H1 (cell line): ENCODE data around the gene OSBPL3. TPM values are rescaled to one million over a fixed set of nuclear protein-coding genes. Genes with fewer than 3 reads are reported as not detected.

ENCODE experiments used
- CTCF ChIA-PET: fragments of 300-600 bp; sonication (Branson Sonifier 250); formaldehyde crosslinking; loops from one replicate; lab custom pipeline; 2021; ENCODE audit not compliant: partially characterized antibody; lab: Charles Lee
- POLR2A ChIA-PET: fragments of 300-600 bp; sonication (Branson Sonifier 250); formaldehyde crosslinking; loops from one replicate; lab custom pipeline; 2021; ENCODE audit warnings: inconsistent platforms; ENCODE audit not compliant: partially characterized antibody; lab: Charles Lee
- DNase-seq, 2 experiments: peaks; one replicate each; pipeline versions ENCODE4 v3.0.0 to v3.0.0-alpha.2; 2010 to 2022; ENCODE audit warnings: low spot score in 2 of 2, low read depth in 1 of 2, mixed read lengths in 1 of 2
- FAIRE-seq: peaks from 2 replicates; lab custom pipeline; 2011; peaks lifted over from hg19 to GRCh38; lab: Jason Lieb, UNC
- H2AFZ ChIP-seq: 2 replicates; pipeline ENCODE4 v1.8.1; 2012; ENCODE audit warnings: low read length, inconsistent platforms
- H2AK5ac ChIP-seq: 2 replicates; pipeline ENCODE4 v1.6.1; 2013; ENCODE audit warnings: low read depth, low read length
- H2BK120ac ChIP-seq: replicated peaks from 2 replicates; pipeline ENCODE3; 2013; ENCODE audit warnings: low read depth, low read length, inconsistent platforms
- H2BK12ac ChIP-seq: 2 replicates; pipeline ENCODE4 v1.6.1; 2013; ENCODE audit warnings: low read depth, low read length
- H2BK15ac ChIP-seq: 2 replicates; pipeline ENCODE4 v1.6.1; 2013; ENCODE audit warnings: low read length
- H2BK20ac ChIP-seq: 2 replicates; pipeline ENCODE4 v1.6.1; 2013; ENCODE audit warnings: low read length
- H2BK5ac ChIP-seq: 2 replicates; pipeline ENCODE4 v1.6.1; 2013; ENCODE audit warnings: low read depth, low read length
- H3K14ac ChIP-seq: 2 replicates; pipeline ENCODE4 v1.6.1; 2013; ENCODE audit warnings: inconsistent platforms; ENCODE audit not compliant: insufficient read length
- H3K18ac ChIP-seq: 2 replicates; pipeline ENCODE4 v1.6.1; 2013; ENCODE audit warnings: low read length; ENCODE audit errors: extremely low read depth
- H3K23ac ChIP-seq: 2 replicates; pipeline ENCODE4 v1.6.1; 2013; ENCODE audit warnings: inconsistent platforms; ENCODE audit not compliant: insufficient read length
- H3K23me2 ChIP-seq: 2 replicates; pipeline ENCODE4 v1.6.1; 2013; ENCODE audit warnings: low read depth, low read length
- H3K27ac ChIP-seq: 2 replicates; pipeline ENCODE4 v1.6.1; 2011; ENCODE audit warnings: low read depth, low read length, inconsistent platforms
- H3K27me3 ChIP-seq, 4 experiments: replicated peaks in 1 of 4; 1 replicate in 1 of 4; 2 replicates in 3 of 4; pipeline versions ENCODE4 v1.6.1 to v1.8.1; 2011 to 2013; ENCODE audit warnings: low read length in 3 of 4, mild to moderate bottlenecking in 3 of 4, inconsistent platforms in 2 of 4, mixed read lengths in 2 of 4, moderate library complexity in 1 of 4; ENCODE audit not compliant: control insufficient read depth in 3 of 4, insufficient read depth in 3 of 4; ENCODE audit errors: extremely low read depth in 1 of 4
- H3K36me3 ChIP-seq, 4 experiments: 2 replicates each; pipeline versions ENCODE4 v1.6.1 to v1.8.1; 2011 to 2013; ENCODE audit warnings: mild to moderate bottlenecking in 4 of 4, low read length in 3 of 4, moderate library complexity in 2 of 4, control low read depth in 1 of 4, inconsistent platforms in 1 of 4; ENCODE audit not compliant: insufficient read depth in 4 of 4, control insufficient read depth in 2 of 4
- H3K4ac ChIP-seq: replicated peaks from 2 replicates; pipeline ENCODE3; 2013; ENCODE audit warnings: low read length, low read depth, mixed read lengths, inconsistent platforms; ENCODE audit not compliant: insufficient read length
- H3K4me1 ChIP-seq, 4 experiments: replicated peaks in 1 of 4; 1 replicate in 1 of 4; 2 replicates in 3 of 4; pipeline versions ENCODE4 v1.6.1 to v1.8.1; 2011 to 2013; ENCODE audit warnings: low read length in 3 of 4, inconsistent platforms in 2 of 4, mixed read lengths in 1 of 4; ENCODE audit not compliant: insufficient read depth in 4 of 4, control insufficient read depth in 3 of 4
- H3K4me2 ChIP-seq, 2 experiments: 2 replicates each; pipeline versions ENCODE4 v1.6.1 to v1.8.1; 2011 to 2013; ENCODE audit warnings: low read depth in 2 of 2, low read length in 2 of 2, control low read depth in 1 of 2, inconsistent platforms in 1 of 2, mild to moderate bottlenecking in 1 of 2; ENCODE audit not compliant: insufficient read depth in 1 of 2
- H3K4me3 ChIP-seq, 4 experiments: fragments of 200-600, 300-600 bp in 1 of 4; sonication (generic), shearing (Covaris generic), sonication (Bioruptor Twin) in 1 of 4; 2 replicates each; pipeline versions ENCODE4 v1.5.1 to v1.8.1; 2011 to 2016; ENCODE audit warnings: low read length in 4 of 4, low read depth in 3 of 4, control low read depth in 2 of 4, inconsistent platforms in 2 of 4, mild to moderate bottlenecking in 2 of 4, mixed read lengths in 1 of 4, moderate library complexity in 1 of 4; ENCODE audit not compliant: insufficient read depth in 2 of 4; ENCODE audit errors: extremely low read depth in 1 of 4
- H3K56ac ChIP-seq: replicated peaks from 2 replicates; pipeline ENCODE3; 2013; ENCODE audit warnings: low read depth, mild to moderate bottlenecking, mixed read lengths, low read length, inconsistent platforms; ENCODE audit not compliant: insufficient read length
- H3K79me1 ChIP-seq: 2 replicates; pipeline ENCODE4 v1.6.1; 2013; ENCODE audit warnings: low read depth, low read length, control low read depth
- H3K79me2 ChIP-seq, 2 experiments: 2 replicates each; pipeline versions ENCODE4 v1.6.1 to v1.8.1; 2012 to 2013; ENCODE audit warnings: low read length in 2 of 2, mild to moderate bottlenecking in 2 of 2, inconsistent platforms in 1 of 2; ENCODE audit not compliant: insufficient read depth in 2 of 2, control insufficient read depth in 1 of 2
- H3K9ac ChIP-seq, 4 experiments: replicated peaks in 1 of 4; 1 replicate in 1 of 4; 2 replicates in 3 of 4; pipeline versions ENCODE4 v1.6.1 to v1.8.1; 2011 to 2013; ENCODE audit warnings: low read depth in 3 of 4, low read length in 3 of 4, control low read depth in 2 of 4, mild to moderate bottlenecking in 2 of 4, moderate library complexity in 2 of 4, inconsistent platforms in 1 of 4; ENCODE audit errors: extremely low read depth in 1 of 4
- H3K9me3 ChIP-seq, 2 experiments: 2 replicates each; pipeline versions ENCODE4 v1.6.1 to v1.8.1; 2012 to 2013; ENCODE audit warnings: mild to moderate bottlenecking in 2 of 2, moderate library complexity in 2 of 2, control low read depth in 1 of 2, inconsistent platforms in 1 of 2, low read depth in 1 of 2, low read length in 1 of 2, mixed read lengths in 1 of 2; ENCODE audit not compliant: insufficient read depth in 2 of 2
- H4K20me1 ChIP-seq, 2 experiments: replicated peaks in 1 of 2; 2 replicates each; pipeline versions ENCODE3 to v1.8.1; 2011 to 2013; ENCODE audit warnings: inconsistent platforms in 2 of 2, low read length in 2 of 2, mild to moderate bottlenecking in 1 of 2; ENCODE audit not compliant: insufficient read depth in 2 of 2, control insufficient read depth in 1 of 2
- H4K5ac ChIP-seq: 2 replicates; pipeline ENCODE4 v1.6.1; 2013; ENCODE audit warnings: low read length, low read depth, mixed read lengths, inconsistent platforms; ENCODE audit not compliant: insufficient read length
- H4K8ac ChIP-seq: 2 replicates; pipeline ENCODE4 v1.8.0; 2013; ENCODE audit warnings: mild to moderate bottlenecking, moderate library complexity, low read length, inconsistent platforms; ENCODE audit not compliant: insufficient read depth; ENCODE audit errors: extremely low read depth
- H4K91ac ChIP-seq: replicated peaks from 2 replicates; pipeline ENCODE3; 2013; ENCODE audit warnings: low read length, mixed read lengths, inconsistent platforms; ENCODE audit not compliant: insufficient read length
- ASH2L ChIP-seq: fragments of 200-600, 300-600 bp; sonication (generic); IDR thresholded peaks from one replicate; pipeline ENCODE4 v1.7.1; 2017; ENCODE audit warnings: low read length
- BACH1 ChIP-seq: IDR thresholded peaks from 2 replicates; pipeline ENCODE4 v1.6.1; 2012; ENCODE audit warnings: low read length, improper control_type of control experiment
- CBX5 ChIP-seq: fragments of 300-800, 300-1000 bp; sonication (generic); IDR thresholded peaks from 2 replicates; pipeline ENCODE4 v1.7.1; 2016; ENCODE audit warnings: antibody characterized with exemption, low read length, low read depth
- CTBP2 ChIP-seq: IDR thresholded peaks from 2 replicates; pipeline ENCODE4 v1.7.0; 2011; ENCODE audit warnings: borderline replicate concordance, mild to moderate bottlenecking, moderate library complexity, mixed read lengths, low read length; ENCODE audit not compliant: insufficient read depth, insufficient read length
- HDAC6 ChIP-seq: IDR thresholded peaks from one replicate; pipeline ENCODE4 v1.7.1; 2012; ENCODE audit warnings: low read depth, mild to moderate bottlenecking, inconsistent platforms, low read length, moderate library complexity
- KDM1A ChIP-seq: fragments of 200-600, 300-600 bp; sonication (generic); IDR thresholded peaks from 2 replicates; pipeline ENCODE4 v1.7.1; 2016; ENCODE audit warnings: mild to moderate bottlenecking, low read length, borderline replicate concordance
- PHF8 ChIP-seq: fragments of 200-600 bp; sonication (generic); conservative IDR thresholded peaks from 2 replicates; pipeline ENCODE4 v1.7.1; 2012; ENCODE audit warnings: low read depth, mild to moderate bottlenecking, inconsistent platforms, low read length, moderate library complexity
- RNF2 ChIP-seq: fragments of 200-900, 300-1000 bp; sonication (generic); IDR thresholded peaks from 2 replicates; pipeline ENCODE4 v1.7.1; 2016; ENCODE audit warnings: borderline replicate concordance, low read depth, mild to moderate bottlenecking, antibody characterized with exemption, low read length; ENCODE audit not compliant: poor library complexity, severe bottlenecking; ENCODE audit errors: missing control alignments
- SIRT6 ChIP-seq: IDR thresholded peaks from one replicate; pipeline ENCODE4 v1.7.1; 2012; ENCODE audit warnings: low read length, inconsistent platforms
- SIX5 ChIP-seq: IDR thresholded peaks from 2 replicates; pipeline ENCODE4 v1.6.1; 2011; ENCODE audit warnings: mild to moderate bottlenecking, low read depth, low read length
- SP4 ChIP-seq: IDR thresholded peaks from 2 replicates; pipeline ENCODE4 v1.6.1; 2012; ENCODE audit warnings: low read length, inconsistent platforms
- YY1 ChIP-seq: IDR thresholded peaks from 2 replicates; pipeline ENCODE4 v1.6.1; 2011; ENCODE audit warnings: low read depth, mild to moderate bottlenecking, low read length
- WGBS, 2 experiments: shearing (Covaris generic) in 1 of 2; methylation state at CpG; one replicate each; pipeline versions ENCODE4 v1.1.6 to v1.1.7; 2013 to 2015; ENCODE audit warnings: low lambda C conversion rate in 2 of 2, mixed read lengths in 2 of 2, inconsistent platforms in 1 of 2, low coverage in 1 of 2, missing lambda C conversion rate in 1 of 2; ENCODE audit not compliant: insufficient replicate concordance in 2 of 2, insufficient coverage in 1 of 2, insufficient read length in 1 of 2; ENCODE audit errors: extremely low coverage in 1 of 2, missing lambda C conversion rate in 1 of 2; 5-methylcytosine and 5-hydroxymethylcytosine counted together
- polyA plus RNA-seq, 7 experiments: library from polyadenylated mRNA; depleted of rRNA in 3 of 7; stranded (reverse) in 5 of 7; unstranded in 2 of 7; fragments of >200 nt in 5 of 7; fragments of 200-250 nt in 2 of 7; gene quantifications; 1 replicate in 5 of 7; 2 replicates in 1 of 7; 4 replicates in 1 of 7; pipeline versions ENCODE4 v1.2.1 to v1.2.3, GENCODE V29; 2011 to 2013; ENCODE audit warnings: missing spikeins in 2 of 7, mixed read lengths in 2 of 7
- total RNA-seq: library from RNA; stranded (reverse); fragmentation: NEBNext Ultra II Directional; extraction: Animal tissue kit (Norgen Biotek cat#: 25700); gene quantifications from 2 replicates; pipeline ENCODE4 v1.2.1, GENCODE V29; 2021

The OSBPL3 gene
- total and polyA plus RNA-seq, 2 of the 8 experiments (the other 6 are each of a cell fraction or from before 2014, with no cell fraction given): 2.8 to 13.9 TPM

DNA sequence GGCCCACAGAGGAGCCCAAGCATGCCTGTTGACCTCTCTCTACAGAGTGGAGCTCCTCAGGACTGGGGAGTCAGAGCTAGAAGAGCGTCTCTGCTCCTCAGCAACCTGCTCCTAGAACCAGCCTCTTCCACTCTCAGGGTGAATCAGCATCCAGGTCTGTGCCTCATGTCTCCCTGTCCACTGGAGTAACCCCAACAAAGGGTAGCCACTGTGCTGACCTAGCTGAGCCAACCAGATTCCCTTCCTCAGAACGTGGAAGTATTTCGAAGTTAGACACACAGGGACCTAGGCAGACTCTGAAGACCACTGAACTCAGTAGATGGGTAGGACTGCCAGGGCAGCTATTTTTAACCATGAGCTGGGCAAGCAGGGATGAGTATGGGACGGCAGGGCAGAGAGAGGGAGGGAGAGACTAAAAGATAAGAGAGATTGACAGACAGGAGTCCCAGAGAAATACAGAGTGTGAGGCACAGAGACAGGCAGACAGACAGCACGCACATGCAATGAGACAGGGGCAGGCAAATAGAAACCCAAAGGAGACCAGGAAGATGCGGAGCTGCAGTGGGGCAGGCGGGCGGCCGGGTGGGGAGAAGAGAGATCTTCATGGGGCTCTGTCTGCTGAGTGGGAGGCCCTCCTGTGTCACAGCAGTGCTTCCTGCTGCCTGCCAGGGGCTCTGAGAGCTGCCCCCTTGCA lies 56.7 kb downstream of the OSBPL3 start:
- Histone ChIP-seq H3K27ac (no peak overlapping the region), H2AFZ (no peak overlapping the region), H3K56ac (no peak overlapping the region), H3K18ac (no peak overlapping the region), H2BK5ac (no peak overlapping the region), H4K20me1 (no peaks in the 10 kb centered on the region), H2BK15ac (peak overlapping the region; percentile 47; the same call in 1 of the 2 replicates), H3K14ac (no peak overlapping the region), H3K23ac (no peak overlapping the region), H3K4me3 (no peak overlapping the region), H3K23me2 (no peaks in the 10 kb centered on the region), H3K9ac (no peak overlapping the region), H3K9me3 (no peaks in the 10 kb centered on the region), H3K79me1 (no peaks in the 10 kb centered on the region), H2BK120ac (no peak overlapping the region), H3K27me3 (no peaks in the 10 kb centered on the region), H4K5ac (no peak overlapping the region), H3K36me3 (no peaks in the 10 kb centered on the region), H4K8ac (no peak overlapping the region), H2AK5ac (no peak overlapping the region), H3K79me2 (no peaks in the 10 kb centered on the region), H4K91ac (no peak overlapping the region), H3K4me1 (no peaks in the 10 kb centered on the region; a peak in 1 of 7 replicates), H3K4ac (no peak overlapping the region), H2BK20ac (no peak overlapping the region), H2BK12ac (no peak overlapping the region; the same call in 1 of the 2 replicates), H3K4me2 (no peak overlapping the region)
- POLR2A ChIA-PET: interaction anchor here (1.3 to 1.5 kb wide), 2 partner anchors 9 to 15 kb away, joined by 3 read pairs; no protein-coding TSS in a partner anchor
- WGBS, 2 experiments: 89% methylated on average over 9 of the region's 9 CpGs; no CpG with 5 or more reads in 1 of the 2 experiments
- CTCF ChIA-PET: interaction anchor here (0.6 to 1.5 kb wide), 6 partner anchors 22 to 170 kb away, joined by 3 to 4 read pairs (median 3); no protein-coding TSS in a partner anchor
- DNase-seq (no peak), FAIRE-seq (no peak)
- TF ChIP-seq HDAC6: no peak
- no peak for TF ChIP-seq KDM1A
- no peak for TF ChIP-seq CBX5
- TF ChIP-seq RNF2: no peak
- TF ChIP-seq PHF8: no peak
- TF ChIP-seq BACH1: no peak
- TF ChIP-seq SP4: no peak
- no peak for TF ChIP-seq YY1
- no peak for TF ChIP-seq ASH2L
- TF ChIP-seq SIRT6: no peak
- TF ChIP-seq CTBP2: no peak
- no peak for TF ChIP-seq SIX5
